HUDEP-2 (cell line): Measurements from ENCODE around the gene STAT1.

ENCODE experiments used
- DNase-seq, 76 experiments: peaks; one replicate each; lab custom pipeline; 2025; ENCODE audit not compliant: unreplicated experiment in 76 of 76; lab: John Stamatoyannopoulos, UW

Gene STAT1

DNA sequence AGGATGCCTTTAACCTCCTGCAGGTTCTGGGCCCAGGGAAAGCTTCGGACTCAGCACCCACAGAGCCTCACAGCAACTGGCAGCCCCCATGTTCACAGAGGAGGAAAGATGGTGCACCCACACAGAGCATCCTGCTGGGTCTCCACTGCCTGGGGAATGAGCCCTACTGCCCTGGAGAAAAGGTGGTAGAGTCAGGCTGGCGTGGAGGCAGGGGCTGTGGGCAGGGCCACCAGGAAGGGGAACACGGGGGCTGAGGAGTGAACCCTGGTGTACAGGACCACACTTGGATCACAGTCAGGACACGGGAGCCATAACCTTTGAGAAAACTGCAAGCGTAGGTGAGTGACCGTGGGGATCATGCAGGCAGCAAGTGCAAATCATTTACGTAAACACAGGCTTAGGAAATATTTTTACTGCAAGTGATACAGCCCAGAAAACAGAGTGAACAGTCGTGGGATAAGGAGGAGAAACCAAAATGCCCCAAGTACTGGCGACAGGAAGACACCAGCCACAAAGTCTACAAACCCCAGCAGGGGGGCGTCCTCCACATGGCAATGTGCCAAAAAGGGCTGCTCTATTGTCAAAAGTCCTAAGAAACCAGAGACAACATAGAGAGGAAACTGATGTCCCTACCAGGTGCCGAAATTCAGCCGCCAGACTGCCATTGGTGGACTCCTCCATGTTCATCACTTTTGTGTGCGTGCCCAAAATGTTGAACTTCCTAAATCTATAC, 27.6 kb downstream of the STAT1 start:
- no peak for DNase-seq

DNA sequence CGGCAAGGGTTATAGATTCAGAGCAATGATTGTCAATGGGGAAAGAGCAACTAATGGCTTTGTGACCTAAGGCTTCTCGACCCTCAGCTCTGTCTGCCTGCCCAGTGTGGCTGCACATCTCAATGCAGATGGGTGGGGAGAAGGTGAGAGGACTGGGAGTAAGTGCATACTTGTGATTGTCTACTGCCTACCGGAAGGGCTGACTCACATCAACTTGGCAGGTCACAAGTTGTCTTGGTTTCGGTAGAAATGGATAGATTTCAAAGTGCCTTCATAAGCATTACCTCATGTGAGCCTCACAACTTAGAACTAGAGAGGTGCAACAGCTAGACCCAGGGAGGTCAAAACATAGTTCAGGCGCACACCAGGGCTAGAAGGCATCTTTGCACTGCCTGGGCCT, 29.4 kb downstream of the STAT1 start:
- no peak for DNase-seq

DNA sequence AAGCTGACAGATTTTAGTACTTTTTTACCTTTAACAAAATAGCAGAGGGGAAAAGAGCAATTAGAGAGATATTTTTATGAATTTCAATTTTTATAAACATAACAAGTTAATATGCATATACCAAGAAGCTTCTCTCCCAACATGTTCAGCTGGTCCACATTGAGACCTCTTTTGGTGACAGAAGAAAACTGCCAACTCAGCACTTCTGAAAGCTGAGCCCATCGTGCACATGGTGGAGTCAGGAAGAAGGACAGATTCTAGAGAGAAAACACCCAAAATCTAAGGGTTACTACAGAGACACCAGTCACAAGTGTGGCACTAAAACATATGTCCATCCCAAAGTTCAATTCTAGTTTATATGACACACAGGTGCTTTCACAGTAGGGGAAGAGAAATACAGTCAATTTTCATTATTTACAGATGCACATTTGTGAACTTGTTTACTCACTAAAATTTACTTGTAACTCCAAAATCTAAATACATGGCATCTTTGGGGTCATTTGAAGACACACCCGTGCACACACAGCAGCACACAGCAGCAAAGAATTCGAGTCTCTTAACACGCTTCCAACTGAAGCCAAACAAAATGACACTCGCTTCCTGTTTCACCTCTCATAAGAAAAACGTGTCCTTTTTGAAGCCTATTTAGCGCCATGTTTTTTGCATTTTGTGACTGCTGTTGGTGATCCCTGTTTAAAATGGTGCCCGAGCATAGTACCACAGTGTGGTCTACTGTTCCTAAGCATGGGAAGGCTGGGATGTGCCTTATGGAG, 31.5 kb downstream of the STAT1 start:
- no peak for DNase-seq

DNA sequence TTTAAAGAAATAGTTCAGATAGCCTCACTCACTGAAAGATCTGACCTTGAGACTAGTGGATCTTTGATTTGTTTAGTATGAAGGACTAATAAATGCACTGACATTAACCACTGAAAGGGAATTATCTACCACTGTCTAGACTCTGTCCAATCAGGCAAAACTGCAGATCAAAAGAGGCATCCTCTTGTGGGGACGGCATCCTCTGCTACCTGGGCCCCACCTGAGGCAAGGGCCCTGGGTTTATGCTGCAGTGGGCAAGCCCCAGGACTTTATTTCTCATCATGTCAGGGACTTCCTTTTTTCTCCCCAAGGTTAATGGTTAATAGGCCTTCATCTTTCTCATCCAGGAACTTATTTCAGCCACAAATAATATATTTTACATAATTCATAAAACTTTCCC, 32.2 kb downstream of the STAT1 start:
- DNase-seq = no peak

DNA sequence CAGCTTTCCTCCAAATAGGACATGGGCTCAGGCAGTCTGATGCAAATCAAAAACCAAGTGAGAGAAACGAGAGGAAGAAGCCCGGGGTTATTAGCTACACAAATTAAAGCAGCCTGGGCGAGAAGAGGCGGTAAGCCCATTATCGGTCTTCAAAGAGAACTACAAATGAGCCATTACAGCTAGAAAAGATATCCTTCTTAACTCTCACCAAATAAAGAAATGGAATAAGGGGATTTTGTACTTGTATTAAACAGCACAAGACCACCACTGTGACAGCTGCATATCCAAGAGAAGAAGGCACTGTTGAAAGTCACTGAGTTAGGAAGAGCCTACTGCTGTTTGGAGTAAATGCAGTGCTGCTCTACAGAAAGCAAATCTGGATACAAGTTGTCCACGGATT, 32.6 kb downstream of the STAT1 start:
- DNase-seq = no peak

DNA sequence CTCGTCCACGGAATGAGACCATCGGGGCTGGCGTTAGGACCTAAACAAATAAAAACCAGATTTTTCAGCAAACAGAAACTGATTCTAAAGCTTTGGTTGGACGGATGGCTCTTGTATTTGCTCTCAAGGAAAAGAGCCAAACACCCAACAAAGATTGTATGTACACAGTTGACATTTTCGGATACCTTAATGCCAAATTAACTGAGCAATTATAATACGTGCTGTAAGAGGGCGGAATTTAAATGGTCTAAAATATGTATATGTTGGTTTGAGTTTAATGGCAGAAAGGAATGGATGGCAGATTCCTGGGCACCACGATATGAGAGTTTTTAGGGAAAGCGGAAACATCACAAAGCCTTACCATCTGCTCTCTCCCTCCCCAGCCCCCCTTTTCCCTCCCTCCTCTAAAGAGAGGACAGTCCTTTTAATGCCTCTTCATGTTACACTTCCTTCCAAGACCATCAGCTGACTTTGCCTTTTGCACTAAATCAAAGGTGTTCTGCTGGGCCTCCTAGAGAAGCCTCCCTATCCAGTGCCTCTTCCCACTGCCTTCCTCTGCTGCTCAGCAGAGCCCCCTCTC, 33.3 kb downstream of the STAT1 start:
- DNase-seq = no peak

DNA sequence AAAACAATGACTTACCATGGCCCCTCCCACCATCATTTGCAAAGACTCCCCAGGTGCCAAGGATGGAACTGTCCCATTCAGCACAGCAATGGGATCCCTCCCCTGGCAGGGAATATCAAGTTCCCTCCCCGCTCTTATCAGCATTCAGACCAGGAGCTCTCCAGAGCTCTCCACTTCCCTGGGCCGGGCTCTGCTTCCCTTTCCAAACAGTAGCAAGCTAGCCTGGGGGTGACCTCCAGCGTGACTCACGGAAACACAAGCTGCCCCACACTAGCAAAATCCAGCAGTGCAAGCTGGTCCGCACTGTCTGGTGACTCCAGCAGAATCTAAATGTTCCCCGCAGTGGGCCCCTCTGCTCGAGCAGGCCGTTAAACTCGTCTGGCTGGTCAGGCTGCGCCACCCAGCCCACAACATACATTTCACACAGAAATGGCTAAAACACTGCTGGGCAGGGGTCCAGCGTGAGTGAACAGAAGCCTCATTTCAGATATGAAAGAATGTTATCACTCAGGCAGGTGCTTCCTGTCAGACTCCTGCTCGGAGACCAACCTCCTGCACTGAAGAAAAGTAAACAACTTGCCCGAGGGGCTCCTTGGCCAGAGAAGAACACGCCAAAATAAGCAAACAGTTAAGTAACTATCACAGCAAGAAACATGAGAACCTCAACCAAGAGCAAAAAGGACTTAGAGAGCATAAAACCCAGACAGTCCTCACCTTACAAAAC, 33.9 kb downstream of the STAT1 start:
- DNase-seq = no peak

DNA sequence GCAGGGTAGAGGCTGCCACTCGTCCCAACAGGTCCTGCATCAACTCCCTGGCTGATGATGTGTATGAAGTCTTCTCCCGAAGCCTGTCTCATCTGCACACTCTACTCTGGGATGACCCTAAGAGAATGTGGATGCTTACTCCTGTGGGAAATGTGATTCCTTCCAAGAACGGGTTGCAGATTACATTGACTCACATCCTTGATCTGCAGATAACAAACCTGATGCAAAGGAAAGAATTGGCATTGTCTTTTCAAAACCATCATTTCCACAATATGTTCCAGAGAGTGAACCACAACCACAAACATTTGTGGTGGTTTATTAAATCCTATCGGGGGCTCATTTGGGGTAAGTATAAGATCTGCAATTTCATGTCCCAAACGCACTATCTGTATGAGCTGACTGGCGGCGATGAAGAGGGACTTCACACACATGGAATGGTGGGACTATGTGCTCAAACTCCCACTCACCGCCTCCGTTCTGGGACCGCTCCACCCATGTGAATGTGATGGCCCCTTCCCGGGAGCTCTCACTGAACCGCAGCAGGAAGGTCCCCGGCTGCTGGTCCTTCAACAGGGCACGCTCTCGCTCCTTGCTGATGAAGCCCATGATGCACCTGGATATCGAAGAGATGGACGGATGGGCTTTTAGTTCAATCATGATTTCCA, 35.5 kb downstream of the STAT1 start:
- DNase-seq = no peak

DNA sequence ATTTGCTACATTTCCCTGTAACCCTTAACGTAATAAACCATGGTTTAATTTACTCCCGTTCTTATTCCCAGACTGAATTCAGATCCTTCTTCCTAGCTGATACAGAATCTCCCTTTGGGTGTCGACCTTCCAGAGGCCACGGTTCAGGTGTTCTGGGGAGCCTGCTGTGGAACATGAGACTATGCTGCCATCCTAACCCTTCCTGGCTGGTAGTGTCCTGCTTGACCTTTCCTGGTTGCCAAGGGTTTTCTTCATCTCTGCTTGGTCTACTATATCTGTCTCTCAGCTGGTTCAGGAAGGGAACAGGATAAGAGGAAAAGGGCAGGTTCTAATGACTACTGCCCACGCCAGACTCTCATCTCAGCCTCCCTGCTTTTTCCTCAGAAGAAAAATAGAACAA, 36.5 kb downstream of the STAT1 start:
- DNase-seq = no peak

DNA sequence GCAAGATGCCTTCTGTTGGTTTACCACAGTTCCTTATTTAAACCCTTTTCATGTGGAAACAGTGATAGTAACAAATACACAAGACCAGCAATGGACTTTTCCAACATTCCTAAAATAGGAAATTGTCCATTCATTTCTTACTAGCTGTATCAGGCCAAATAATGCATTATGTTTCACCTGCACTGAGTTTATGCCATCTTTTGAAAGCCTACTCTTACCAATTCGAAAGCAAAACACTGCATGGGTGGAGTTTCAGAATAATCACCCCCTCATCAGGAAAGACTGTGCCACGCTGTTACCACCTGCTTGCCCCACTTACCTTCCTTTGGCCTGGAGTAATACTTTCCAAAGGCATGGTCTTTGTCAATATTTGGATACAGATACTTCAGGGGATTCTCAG, 37.5 kb downstream of the STAT1 start:
- no peak for DNase-seq

DNA sequence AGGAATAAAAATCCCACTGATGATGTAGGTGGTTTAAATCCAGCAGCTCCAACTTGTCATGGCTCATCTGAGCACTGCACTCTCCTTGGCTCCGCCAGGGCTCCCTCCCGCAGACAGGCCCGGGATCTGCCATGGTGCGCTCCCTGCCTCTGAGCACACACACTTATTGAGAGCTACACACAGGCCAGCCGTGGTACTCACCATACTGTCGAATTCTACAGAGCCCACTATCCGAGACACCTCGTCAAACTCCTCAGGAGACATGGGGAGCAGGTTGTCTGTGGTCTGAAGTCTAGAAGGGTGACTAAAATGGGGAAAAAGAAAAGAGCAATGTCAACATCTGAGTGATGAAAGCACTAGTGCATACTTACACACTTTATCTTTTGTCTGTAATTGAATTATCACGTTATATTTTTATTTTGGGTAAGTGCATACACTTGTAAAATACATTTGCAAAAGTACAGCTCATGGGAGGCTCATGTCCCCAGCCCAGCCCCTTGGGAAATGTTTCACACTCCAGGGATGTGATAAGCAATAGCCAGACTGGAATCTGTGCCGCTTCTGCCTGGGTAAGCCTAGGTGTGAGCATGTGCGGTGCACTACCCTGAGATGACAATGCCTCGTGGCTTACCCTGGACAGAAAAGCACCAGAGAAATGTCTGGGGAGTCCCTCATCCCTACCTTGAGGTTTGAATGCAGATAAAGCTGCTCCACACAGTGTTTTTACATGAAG, 39.2 kb downstream of the STAT1 start:
- no peak for DNase-seq

DNA sequence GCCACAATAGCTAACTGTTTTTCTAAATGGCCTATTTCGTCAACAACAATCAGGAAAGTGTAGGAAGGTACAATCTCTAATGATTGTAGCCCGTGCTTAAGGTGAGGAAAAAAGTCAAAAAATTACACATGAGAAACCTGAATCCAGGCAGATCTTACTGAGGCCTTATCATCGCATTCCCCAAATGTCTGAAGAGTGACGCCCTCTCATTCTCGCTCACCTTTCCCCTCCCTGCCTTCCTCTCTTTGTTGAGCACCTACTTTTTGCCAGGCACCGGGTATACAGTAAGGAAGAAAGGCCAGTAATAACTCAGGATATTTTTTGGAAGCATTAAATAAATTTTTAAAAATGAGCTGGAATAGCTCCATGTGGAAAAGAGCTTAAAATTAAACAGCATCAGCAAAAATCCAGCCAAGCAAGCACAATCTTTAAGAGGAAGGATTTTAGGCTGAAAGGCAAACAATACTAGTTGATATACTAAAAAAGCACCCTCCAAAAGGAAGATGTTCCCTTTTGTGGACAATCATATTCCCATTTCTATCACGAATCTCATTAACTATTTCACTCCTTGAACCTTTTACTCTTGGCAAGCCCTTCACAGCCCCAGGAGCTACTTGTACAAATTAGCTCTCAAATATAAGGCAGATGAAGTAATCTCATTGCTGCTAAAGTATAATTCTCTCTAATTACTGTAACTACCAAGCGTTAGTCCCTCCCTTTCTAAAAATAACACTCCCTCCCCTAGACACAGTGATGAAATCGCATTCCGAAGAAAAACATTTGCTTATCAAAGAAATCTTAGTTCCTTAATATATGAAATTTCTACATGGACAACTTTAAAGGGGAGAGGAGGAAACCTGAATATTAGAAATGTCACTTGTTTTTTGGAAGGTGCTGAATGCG, 40.0 kb downstream of the STAT1 start:
- no peak for DNase-seq

DNA sequence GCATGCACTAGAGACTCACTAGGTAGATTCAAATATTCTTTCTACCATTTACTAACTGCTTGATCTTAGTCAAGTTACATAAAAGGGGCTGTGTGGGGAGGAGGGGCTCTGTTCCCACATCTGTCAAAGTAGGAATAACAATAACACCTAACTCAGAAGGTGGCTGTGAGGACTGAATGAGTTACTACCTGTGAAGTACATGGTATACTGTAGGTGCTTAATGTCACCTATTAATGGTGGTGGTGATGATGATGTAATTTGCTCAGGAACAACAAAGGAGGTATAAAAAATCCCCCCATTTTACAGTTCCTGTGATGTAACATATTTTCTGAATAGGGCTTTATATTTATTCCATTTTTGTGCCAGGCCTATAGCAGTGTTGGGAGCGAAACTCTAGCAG, 40.7 kb downstream of the STAT1 start:
- DNase-seq = no peak

DNA sequence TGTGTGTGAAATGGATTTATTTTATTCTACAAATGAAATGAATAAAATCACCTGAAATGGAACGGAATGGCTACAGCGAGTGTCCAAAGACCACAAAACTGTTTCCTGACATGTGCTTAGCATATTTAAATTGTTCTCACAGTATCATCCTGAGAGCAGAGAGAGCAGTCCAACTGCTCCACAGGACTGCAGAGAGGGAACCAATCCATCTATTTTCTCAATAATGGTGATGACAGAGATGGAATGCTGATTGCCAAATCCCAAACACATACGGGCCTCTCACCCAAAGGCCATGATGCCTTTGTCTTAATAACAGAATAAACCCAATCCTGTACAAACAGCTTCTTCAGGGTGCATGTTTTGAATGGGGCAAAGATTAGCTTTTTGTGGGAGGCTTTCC, 41.1 kb downstream of the STAT1 start:
- DNase-seq = no peak

DNA sequence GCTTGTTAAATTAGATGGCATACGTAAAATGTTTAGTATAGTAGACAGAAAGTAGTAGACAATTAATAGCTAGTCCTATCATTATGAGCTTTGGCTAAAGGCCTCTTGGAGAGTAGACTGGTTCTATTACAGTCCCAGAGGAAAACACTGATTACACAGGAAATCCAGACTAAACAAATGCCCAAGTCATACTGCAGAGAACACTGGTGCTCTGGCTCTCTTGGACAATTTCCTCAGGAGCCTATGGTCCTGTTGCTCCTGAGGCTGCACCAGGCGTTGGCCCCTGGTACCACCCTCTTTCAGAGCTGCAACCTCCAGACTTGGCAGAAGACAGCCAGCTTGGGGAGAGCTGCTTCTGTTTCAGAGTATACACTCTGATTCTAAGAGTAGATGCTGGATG, 41.8 kb downstream of the STAT1 start:
- DNase-seq = no peak

DNA sequence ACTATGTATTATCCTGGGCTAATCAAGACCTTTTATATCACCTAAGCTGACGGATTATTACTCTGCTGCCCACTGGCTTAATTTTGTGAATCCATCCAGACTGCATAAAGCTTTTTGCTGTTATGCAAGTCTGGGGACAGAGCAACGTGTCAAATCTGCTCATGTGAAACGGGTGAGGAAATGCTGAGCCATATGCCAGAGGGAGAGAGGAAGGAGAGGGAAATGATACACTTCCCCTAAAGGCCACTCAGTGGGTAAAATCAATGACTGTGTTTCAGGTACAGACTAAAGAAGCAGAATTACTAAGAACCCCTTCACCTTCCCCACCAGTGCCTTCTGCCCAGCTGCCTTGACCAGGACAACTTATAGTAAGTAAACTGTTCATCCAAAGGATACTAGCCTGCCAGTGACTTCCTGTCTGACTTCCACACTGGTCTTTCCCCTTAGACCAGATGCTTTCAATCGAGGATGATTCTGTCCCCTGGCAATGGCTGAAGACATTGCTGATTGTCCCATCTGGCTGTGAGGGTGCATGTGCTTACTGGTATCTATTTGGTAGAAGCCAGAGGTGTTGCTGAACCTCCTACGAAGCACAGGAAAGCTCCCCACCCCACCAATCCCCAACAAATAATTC, 43.0 kb downstream of the STAT1 start:
- DNase-seq = no peak

DNA sequence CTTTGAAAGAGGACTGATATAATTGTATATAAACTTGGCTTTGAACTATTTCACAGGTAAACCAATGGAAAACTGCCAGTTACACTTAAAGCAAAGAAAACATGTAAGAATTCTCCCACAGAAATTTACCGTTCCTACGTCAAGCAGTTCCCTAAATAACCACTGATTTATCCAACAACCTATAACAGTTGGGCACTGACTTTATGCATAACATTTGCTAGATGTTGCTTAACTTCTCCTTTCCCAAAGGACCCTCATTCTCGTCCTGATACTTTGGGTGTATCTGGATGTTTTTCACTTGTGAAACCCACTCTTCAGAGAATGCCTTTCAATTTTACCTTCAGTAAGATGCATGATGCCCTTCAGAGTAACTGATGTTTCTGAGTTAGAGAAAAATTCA, 43.8 kb downstream of the STAT1 start:
- no peak for DNase-seq

DNA sequence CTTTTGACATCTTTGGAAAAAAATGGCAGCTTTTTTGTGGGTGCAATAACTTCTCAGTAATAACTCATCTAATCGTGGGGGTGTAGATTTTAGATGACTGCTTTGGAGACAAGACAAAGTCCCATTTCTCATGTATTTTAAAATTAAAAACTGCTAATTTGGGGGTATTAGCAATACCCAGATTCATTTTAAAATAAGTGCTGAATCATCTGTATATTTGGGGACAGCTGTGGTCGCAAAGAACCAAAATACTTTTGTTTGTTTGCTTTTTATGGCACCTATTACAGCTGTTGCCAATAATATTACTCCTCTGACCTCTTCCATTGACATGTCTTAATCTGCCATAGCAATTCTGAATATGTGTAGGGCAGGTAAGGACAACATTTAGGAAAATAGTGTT, 45.4 kb downstream of the STAT1 start:
- DNase-seq = no peak
